KMS-11 (cell line): Measurements from ENCODE around the gene SUSD3.

ENCODE experiments used
- H2AFZ ChIP-seq: fragments of 200-600 bp; sonication (generic); 2 replicates; pipeline ENCODE4 v1.6.1; 2016; ENCODE audit warnings: antibody characterized with exemption, mixed run types, low read depth
- H3K27ac ChIP-seq: fragments of 200-600 bp; sonication (generic); 2 replicates; pipeline ENCODE4 v1.6.1; 2016; ENCODE audit warnings: mild to moderate bottlenecking, mixed run types
- H3K27me3 ChIP-seq: fragments of 200-600 bp; sonication (generic); 2 replicates; pipeline ENCODE4 v1.6.1; 2017; ENCODE audit warnings: mild to moderate bottlenecking, low read depth, mixed run types, moderate library complexity; ENCODE audit not compliant: insufficient read depth
- H3K36me3 ChIP-seq: fragments of 200-600 bp; sonication (generic); 2 replicates; pipeline ENCODE4 v1.6.1; 2017; ENCODE audit warnings: mild to moderate bottlenecking, mixed run types; ENCODE audit not compliant: insufficient read depth
- H3K4me1 ChIP-seq: fragments of 200-600 bp; sonication (generic); 2 replicates; pipeline ENCODE4 v1.6.1; 2016; ENCODE audit warnings: mild to moderate bottlenecking, low read depth, mixed run types; ENCODE audit not compliant: poor library complexity, severe bottlenecking
- H3K4me2 ChIP-seq: fragments of 200-600 bp; sonication (generic); 2 replicates; pipeline ENCODE4 v1.7.0; 2016; ENCODE audit warnings: mild to moderate bottlenecking, mixed run types
- H3K4me3 ChIP-seq: fragments of 200-600 bp; sonication (generic); IDR thresholded peaks from 2 replicates; pipeline ENCODE4 v1.6.1; 2017; ENCODE audit warnings: low read depth, low read length, mixed read lengths; ENCODE audit not compliant: insufficient read depth
- H3K79me2 ChIP-seq: fragments of 200-600 bp; sonication (generic); 2 replicates; pipeline ENCODE4 v1.6.1; 2016; ENCODE audit warnings: low read depth, mixed run types; ENCODE audit not compliant: insufficient read depth
- H3K9ac ChIP-seq: fragments of 200-600 bp; sonication (generic); 2 replicates; pipeline ENCODE4 v1.6.1; 2016; ENCODE audit warnings: mild to moderate bottlenecking, mixed run types
- H4K20me1 ChIP-seq: fragments of 200-600 bp; sonication (generic); 2 replicates; pipeline ENCODE4 v1.6.1; 2016; ENCODE audit warnings: mild to moderate bottlenecking, mixed run types; ENCODE audit not compliant: insufficient read depth
- CTCF ChIP-seq: fragments of 200-600 bp; sonication (generic); conservative IDR thresholded peaks from 2 replicates; pipeline ENCODE4 v1.6.1; 2017; ENCODE audit warnings: low read depth, mild to moderate bottlenecking, antibody characterized with exemption, low read length, moderate library complexity, mixed read lengths

Gene SUSD3

GRCh38 chr9:93071464-93071863, 13.0 kb downstream of the SUSD3 start:
- no peak overlapping the region for H3K4me3 ChIP-seq
- H3K27ac ChIP-seq = no peak overlapping the region
- H3K36me3 ChIP-seq = no peaks in the 10 kb centered on the region
- H3K9ac ChIP-seq = no peak overlapping the region
- no peak overlapping the region for H2AFZ ChIP-seq
- no peaks in the 10 kb centered on the region for H3K79me2 ChIP-seq
- H3K4me2 ChIP-seq = no peak overlapping the region
- no peaks in the 10 kb centered on the region for H3K27me3 ChIP-seq
- H3K4me1 ChIP-seq = peaks cover 25% of the 10 kb centered on the region
- H4K20me1 ChIP-seq = no peaks in the 10 kb centered on the region
- TF ChIP-seq CTCF = no peak

- Histone ChIP-seq H4K20me1 (no peaks in the 10 kb centered on the region), H3K36me3 (no peaks in the 10 kb centered on the region), H3K4me2 (peak overlapping the region; percentile 40), H3K4me1 (peaks cover 19% of the 10 kb centered on the region), H3K9ac (no peak overlapping the region), H3K4me3 (no peak overlapping the region), H2AFZ (peak overlapping the region; percentile 10; the same call in 1 of the 2 replicates), H3K27ac (peak overlapping the region; percentile 27; the same call in 1 of the 2 replicates), H3K79me2 (no peaks in the 10 kb centered on the region), H3K27me3 (no peaks in the 10 kb centered on the region)
- TF ChIP-seq CTCF = no peak
Observed at GRCh38 chr9:93072383-93072795, 13.9 kb downstream of the SUSD3 start.

GRCh38 chr9:93076101-93076791, 17.7 kb downstream of the SUSD3 start:
- H3K27me3 ChIP-seq = no peaks in the 10 kb centered on the region
- no peaks in the 10 kb centered on the region for H3K36me3 ChIP-seq
- peaks cover 17% of the 10 kb centered on the region for H3K4me1 ChIP-seq
- H3K27ac ChIP-seq = no peak overlapping the region
- no peak overlapping the region for H3K4me2 ChIP-seq
- H3K9ac ChIP-seq = no peak overlapping the region
- no peaks in the 10 kb centered on the region for H4K20me1 ChIP-seq
- H2AFZ ChIP-seq = no peak overlapping the region
- no peak for TF ChIP-seq CTCF
- no peak overlapping the region for H3K4me3 ChIP-seq
- no peaks in the 10 kb centered on the region for H3K79me2 ChIP-seq

GRCh38 chr9:93076792-93077128, 18.3 kb downstream of the SUSD3 start:
- Histone ChIP-seq H4K20me1 (no peaks in the 10 kb centered on the region), H3K4me2 (no peak overlapping the region), H3K27ac (no peak overlapping the region), H3K4me1 (peaks cover 12% of the 10 kb centered on the region), H3K4me3 (no peak overlapping the region), H3K9ac (no peak overlapping the region), H2AFZ (no peak overlapping the region), H3K36me3 (no peaks in the 10 kb centered on the region), H3K27me3 (no peaks in the 10 kb centered on the region), H3K79me2 (no peaks in the 10 kb centered on the region)
- TF ChIP-seq CTCF = no peak
